ENCODE measurements around the gene GCFC2. TPM values are rescaled to one million over a fixed set of nuclear protein-coding genes. Genes with fewer than 3 reads are reported as not detected.
"Not testable (repeated sequence)": the region's sequence is repeated elsewhere in the genome, so short reads cannot be mapped to it uniquely, and the experiment has no call there.

GCFC2 gene
- total RNA-seq, 2 experiments from 2014 or later: 30.1 to 31.4 TPM

GRCh38 chr2:75688196-75688595 is 22.5 kb downstream of the GCFC2 start:
- CTCF ChIA-PET: no interaction called here
- POLR2A ChIA-PET: interaction anchor here (0.5 kb wide), 1 partner anchor 18 kb away, joined by 8 read pairs; no protein-coding TSS in a partner anchor

- POLR2A ChIA-PET: not testable (repeated sequence)
These were observed 27.3 kb downstream of the GCFC2 start for GRCh38 chr2:75683430-75683829.

GRCh38 chr2:75680402-75680801 is 30.3 kb downstream of the GCFC2 start:
- ChIA-PET POLR2A (no interaction called here), CTCF (interaction anchor here (1.7 kb wide), 1 partner anchor 13 kb away, joined by 3 read pairs; no protein-coding TSS in a partner anchor)

More at GRCh38 chr2:75683430-75683829, 27.3 kb downstream of the GCFC2 start:
- CTCF ChIA-PET: not testable (repeated sequence)

GRCh38 chr2:75679556-75679955 is 31.2 kb downstream of the GCFC2 start:
- POLR2A ChIA-PET: no interaction called here

GRCh38 chr2:75676464-75676863 is 34.3 kb downstream of the GCFC2 start:
- ChIA-PET POLR2A (no interaction called here), CTCF (interaction anchor here (0.6 to 0.9 kb wide), 2 partner anchors 29 kb away, joined by 3 to 7 read pairs; partner anchors contain the start of gene MRPL19)

More at GRCh38 chr2:75679556-75679955, 31.2 kb downstream of the GCFC2 start:
- CTCF ChIA-PET: interaction anchor here (1.7 kb wide), 1 partner anchor 14 kb away, joined by 3 read pairs; no protein-coding TSS in a partner anchor

- CTCF ChIA-PET: no interaction called here
- POLR2A ChIA-PET: no interaction called here
These were observed 34.8 kb downstream of the GCFC2 start for GRCh38 chr2:75675908-75676307.

- CTCF ChIA-PET, POLR2A ChIA-PET: not testable (repeated sequence)
These were observed 35.3 kb downstream of the GCFC2 start for GRCh38 chr2:75675423-75675822.

- ChIA-PET POLR2A (no interaction called here), CTCF (no interaction called here)
These were observed 42.8 kb downstream of the GCFC2 start for GRCh38 chr2:75667884-75668283.

- POLR2A ChIA-PET: no interaction called here
- CTCF ChIA-PET: no interaction called here
These were observed 43.8 kb downstream of the GCFC2 start for GRCh38 chr2:75666911-75667310.

GRCh38 chr2:75657798-75658197 is 52.9 kb downstream of the GCFC2 start:
- POLR2A ChIA-PET: no interaction called here
- CTCF ChIA-PET: interaction anchor here (1.3 kb wide), 1 partner anchor 13 kb away, joined by 3 read pairs; no protein-coding TSS in a partner anchor

- ChIA-PET POLR2A (no interaction called here), CTCF (no interaction called here)
These were observed 54.2 kb downstream of the GCFC2 start for GRCh38 chr2:75656563-75656962.

GRCh38 chr2:75655861-75656260 is 54.9 kb downstream of the GCFC2 start:
- CTCF ChIA-PET: no interaction called here
- POLR2A ChIA-PET: no interaction called here

- POLR2A ChIA-PET: no interaction called here
- CTCF ChIA-PET: interaction anchor here (1.0 kb wide), 1 partner anchor 26 kb away, joined by 3 read pairs; no protein-coding TSS in a partner anchor
These were observed 56.7 kb downstream of the GCFC2 start for GRCh38 chr2:75654012-75654411.

- ChIA-PET POLR2A (interaction anchor here (0.7 kb wide), 1 partner anchor 63 kb away, joined by 4 read pairs; the partner anchor contains the start of gene GCFC2), CTCF (interaction anchor here (2.0 kb wide), 1 partner anchor 29 kb away, joined by 7 read pairs; no protein-coding TSS in a partner anchor)
These were observed 62.9 kb downstream of the GCFC2 start for GRCh38 chr2:75647771-75648170.

- CTCF ChIA-PET: interaction anchor here (0.6 to 2.0 kb wide), 2 partner anchors 30 to 81 kb away, joined by 3 to 7 read pairs; no protein-coding TSS in a partner anchor
- POLR2A ChIA-PET: interaction anchor here (1.5 kb wide), 1 partner anchor 63 kb away, joined by 11 read pairs; the partner anchor contains the start of gene GCFC2
These were observed 63.9 kb downstream of the GCFC2 start, which contains the start of gene MRPL19 for GRCh38 chr2:75646583-75647425. TSS of gene MRPL19 (plus strand) at chr2:75646783. CDS start at chr2:75646808, 25 bp downstream.

GRCh38 chr2:75646090-75646582 is 64.6 kb downstream of the GCFC2 start:
- ChIA-PET POLR2A (interaction anchor here (1.5 kb wide), 1 partner anchor 64 kb away, joined by 11 read pairs; the partner anchor contains the start of gene GCFC2), CTCF (interaction anchor here (2.0 kb wide), 1 partner anchor 31 kb away, joined by 7 read pairs; no protein-coding TSS in a partner anchor)

- ChIA-PET POLR2A (no interaction called here), CTCF (no interaction called here)
These were observed 65.1 kb downstream of the GCFC2 start for GRCh38 chr2:75645643-75646042.

GRCh38 chr2:75643980-75644379 is 66.7 kb downstream of the GCFC2 start:
- CTCF ChIA-PET: no interaction called here

GRCh38 chr2:75641587-75641986 is 69.1 kb downstream of the GCFC2 start:
- POLR2A ChIA-PET: no interaction called here
- CTCF ChIA-PET: no interaction called here

More at GRCh38 chr2:75643980-75644379, 66.7 kb downstream of the GCFC2 start:
- POLR2A ChIA-PET: no interaction called here

GRCh38 chr2:75640621-75641121 is 70.0 kb downstream of the GCFC2 start:
- POLR2A ChIA-PET: no interaction called here
- CTCF ChIA-PET: interaction anchor here (0.6 to 1.1 kb wide), 4 partner anchors 11 to 37 kb away, joined by 3 read pairs; no protein-coding TSS in a partner anchor
